GM18526 (cell line): ENCODE data around the gene LMF2.

Experiments
- POLR2A ChIP-seq: IDR thresholded peaks from 3 replicates; pipeline ENCODE4 v1.6.1; 2011; ENCODE audit not compliant: insufficient read length; ENCODE audit errors: extremely low read depth

The LMF2 gene

GRCh38 chr22:50483556-50483955 lies 23.9 kb downstream of the LMF2 start:
- no peak for TF ChIP-seq POLR2A

- no peak for TF ChIP-seq POLR2A
Measured at GRCh38 chr22:50483106-50483505, 24.4 kb downstream of the LMF2 start.

GRCh38 chr22:50482107-50483074 lies 25.1 kb downstream of the LMF2 start:
- TF ChIP-seq POLR2A = no peak

- TF ChIP-seq POLR2A = no peak
Measured at GRCh38 chr22:50481440-50482106, 25.9 kb downstream of the LMF2 start, which contains the start of gene ADM2. TSS of gene ADM2 (plus strand) at chr22:50481543. CDS start at chr22:50481848, 305 bp downstream.

- TF ChIP-seq POLR2A = no peak
Measured at GRCh38 chr22:50481045-50481439, 26.5 kb downstream of the LMF2 start.

- no peak for TF ChIP-seq POLR2A
Measured at GRCh38 chr22:50479721-50480120, 27.8 kb downstream of the LMF2 start.

- TF ChIP-seq POLR2A = no peak
Measured at GRCh38 chr22:50477923-50478322, 29.6 kb downstream of the LMF2 start.

- TF ChIP-seq POLR2A = no peak
Measured at GRCh38 chr22:50476868-50477267, 30.6 kb downstream of the LMF2 start.

GRCh38 chr22:50475652-50476002 lies 31.9 kb downstream of the LMF2 start:
- TF ChIP-seq POLR2A = no peak

GRCh38 chr22:50474710-50475651 lies 32.5 kb downstream of the LMF2 start, which contains the start of gene SBF1:
TSS of gene SBF1 (minus strand) at chr22:50475035. CDS start at chr22:50474840, 195 bp downstream.
- TF ChIP-seq POLR2A = peak; percentile 55

GRCh38 chr22:50473855-50474671 lies 33.4 kb downstream of the LMF2 start:
- no peak for TF ChIP-seq POLR2A

GRCh38 chr22:50473088-50473487 lies 34.4 kb downstream of the LMF2 start:
- no peak for TF ChIP-seq POLR2A

- TF ChIP-seq POLR2A = no peak
Measured at GRCh38 chr22:50471962-50472361, 35.5 kb downstream of the LMF2 start.

GRCh38 chr22:50471197-50471847 lies 36.2 kb downstream of the LMF2 start:
- TF ChIP-seq POLR2A = no peak
